Muscle of arm (tissue), 12 donors: ENCODE data around the gene CLTCL1. TPM values are rescaled to one million over a fixed set of nuclear protein-coding genes. Genes with fewer than 3 reads are reported as not detected.
A peak's percentile ranks its signal among the peaks of the same experiment; 100 is the strongest.

ENCODE experiments used
- DNase-seq: peaks from one replicate; pipeline ENCODE4 v3.0.0-alpha.2; 2013
- polyA plus RNA-seq, 12 donors: library from polyadenylated mRNA; unstranded; fragments of 120-200 nt; gene quantifications; one replicate each; pipeline ENCODE4 v1.2.1, GENCODE V29; 2013; ENCODE audit not compliant: insufficient read length in 12 of 12

The CLTCL1 gene
- polyA plus RNA-seq, 12 donors, result 4.2 to 34.6 (median 21.4) TPM; not detected in 1

DNA sequence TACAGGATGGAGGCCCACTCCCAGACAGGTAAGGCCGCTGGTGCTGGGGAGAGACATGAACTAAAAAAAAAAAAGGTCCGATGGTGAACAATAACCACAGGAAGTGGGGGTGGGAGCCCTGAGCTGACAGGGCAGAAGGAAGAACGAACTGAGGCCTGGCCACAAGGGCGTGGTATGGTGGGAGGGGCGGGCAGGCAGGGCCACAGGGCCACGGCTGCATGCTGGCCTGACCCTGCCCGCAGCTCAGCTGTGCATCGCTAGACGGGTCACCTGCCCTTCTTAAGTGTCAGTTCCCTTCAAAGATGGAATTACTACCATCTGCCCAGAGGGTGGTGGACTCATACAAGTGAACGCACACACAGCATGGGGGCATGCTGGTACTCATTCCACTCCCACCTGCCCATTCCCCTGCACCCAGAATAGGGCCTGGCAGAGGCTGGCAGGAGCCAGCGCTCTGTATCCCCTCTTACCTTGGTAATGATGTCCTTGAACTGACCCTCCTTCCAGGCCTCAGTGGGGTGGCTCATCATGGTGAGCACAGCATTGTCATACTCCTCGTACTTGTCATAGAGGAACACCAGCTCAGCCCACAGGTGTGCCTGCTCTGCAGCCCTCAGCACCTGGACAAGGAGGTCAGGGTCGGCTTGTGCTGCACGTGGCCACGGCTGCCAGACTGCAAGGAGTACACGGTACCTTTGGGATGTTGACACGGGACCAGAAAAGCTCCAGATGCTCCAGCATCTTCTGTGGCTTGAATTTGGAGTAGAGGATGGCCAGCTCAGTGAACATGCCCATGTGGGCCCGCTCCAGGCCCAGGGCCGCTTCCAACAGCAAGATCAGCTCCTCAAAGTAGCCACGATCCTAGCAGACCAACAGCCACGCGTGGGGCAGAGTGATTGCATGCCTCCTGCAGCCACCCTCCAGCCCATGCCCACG lies 95.5 kb downstream of the CLTCL1 start:
- DNase-seq, result no peak

DNA sequence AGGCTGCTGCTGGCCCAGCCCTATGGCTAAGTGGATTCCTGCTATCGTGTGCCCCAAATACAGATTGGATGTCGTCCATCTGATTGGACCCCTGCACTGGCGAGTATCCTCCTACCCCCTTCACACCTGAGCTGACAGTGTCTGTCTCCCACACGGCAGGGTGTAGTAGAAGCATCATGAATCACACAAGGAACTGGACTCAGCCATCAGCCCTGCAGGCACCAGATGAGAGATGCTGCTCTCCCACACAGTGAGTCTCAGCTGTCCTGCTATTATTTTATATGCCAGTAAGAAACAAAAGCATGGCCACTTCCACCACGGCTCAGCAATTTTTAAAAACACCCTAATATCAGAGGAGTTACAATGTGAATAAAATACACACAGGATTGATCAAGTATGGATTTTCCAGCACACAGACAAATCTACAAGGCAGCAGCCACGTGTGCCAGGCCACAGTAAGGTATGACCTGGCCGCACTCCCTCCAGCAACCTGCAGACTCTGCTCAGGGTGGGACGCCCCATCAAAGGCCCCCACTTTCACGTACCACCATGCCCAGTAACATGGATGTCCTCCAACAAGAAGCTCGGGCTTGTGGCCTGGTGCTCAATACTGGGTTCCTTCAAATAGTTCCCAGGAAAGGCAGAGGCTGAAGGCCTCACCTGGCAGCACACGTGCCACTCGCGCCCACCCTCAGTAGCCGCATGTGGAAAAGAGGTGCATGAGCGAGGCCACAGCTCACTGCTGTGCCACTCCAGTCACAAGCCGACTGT lies 96.6 kb downstream of the CLTCL1 start:
- DNase-seq, result no peak

GRCh38 chr22:19193879-19194278 lies 97.6 kb downstream of the CLTCL1 start:
- DNase-seq, result no peak

DNA sequence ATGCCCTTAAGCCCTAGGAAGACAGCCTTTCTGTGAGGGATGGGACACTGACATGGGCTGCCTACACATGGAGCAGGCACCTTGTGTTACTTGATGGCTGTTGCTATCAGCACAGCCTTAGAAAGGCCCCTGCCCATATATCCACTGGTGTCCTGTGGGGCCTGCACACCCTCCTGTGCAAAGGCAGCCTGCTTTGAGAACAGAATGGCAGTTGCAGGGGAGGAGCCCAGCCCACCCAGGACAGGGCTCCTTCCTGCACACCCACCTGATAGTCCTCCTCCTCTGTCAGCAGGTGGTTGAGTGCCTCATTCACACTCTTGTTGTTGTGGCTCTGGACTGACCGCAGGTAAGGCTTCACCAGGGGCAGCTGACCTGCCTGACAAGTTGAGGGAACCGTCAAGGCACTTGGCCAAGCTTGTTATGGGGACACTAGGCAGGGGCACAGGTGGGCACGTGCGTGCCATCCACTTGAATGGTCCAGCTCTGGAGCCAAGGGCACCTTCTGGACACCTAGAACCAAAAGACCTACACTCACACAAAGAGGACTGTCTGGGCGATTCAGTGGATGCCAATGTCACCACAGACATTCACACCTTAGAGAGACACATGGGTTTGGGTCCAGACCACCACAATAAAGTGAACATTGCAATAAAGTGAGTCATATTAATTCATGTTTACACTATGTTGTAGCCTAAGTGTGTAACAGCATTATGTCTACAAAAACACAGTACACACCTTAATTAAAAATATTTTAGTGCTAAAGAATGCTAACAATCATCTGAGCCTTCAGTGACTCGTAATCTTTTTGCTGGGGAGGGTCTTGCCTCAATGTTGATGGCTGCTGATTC lies 103.6 kb downstream of the CLTCL1 start:
- no peak for DNase-seq

DNA sequence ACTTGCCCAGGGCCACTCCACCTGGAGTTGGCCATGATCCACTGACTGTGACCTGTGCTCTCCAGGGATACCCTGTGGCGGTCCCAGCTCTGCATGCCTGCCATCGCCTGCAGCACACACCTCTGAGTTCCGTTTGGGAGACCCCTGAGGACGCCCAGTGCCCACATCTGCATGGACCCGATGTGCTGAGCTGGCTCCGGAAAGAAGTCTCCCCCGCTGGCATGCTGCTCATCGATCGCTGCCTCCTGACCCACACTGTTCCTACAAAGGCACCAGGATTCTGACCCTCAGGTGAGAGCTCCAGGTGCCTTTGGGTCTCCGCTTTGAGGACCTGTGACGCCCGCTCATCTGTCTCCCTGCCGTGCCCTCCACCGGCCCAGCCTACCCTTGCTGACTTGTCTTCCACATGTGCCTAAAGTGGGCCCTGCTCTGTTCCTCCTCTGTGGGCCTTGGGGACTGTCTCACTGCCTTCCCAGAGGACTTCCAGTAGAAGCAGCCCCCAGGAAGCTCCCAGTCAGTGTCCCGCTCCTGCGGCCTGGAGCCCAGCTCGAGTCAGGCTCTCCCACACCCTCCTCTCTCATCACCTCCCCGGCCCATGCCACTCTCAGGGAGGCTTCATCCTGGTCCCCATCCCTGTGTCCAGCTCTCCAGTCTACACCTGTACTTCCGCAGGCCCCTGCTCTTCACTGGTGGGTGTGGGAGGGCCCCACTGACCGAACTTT lies 107.1 kb downstream of the CLTCL1 start:
- DNase-seq, result no peak

DNA sequence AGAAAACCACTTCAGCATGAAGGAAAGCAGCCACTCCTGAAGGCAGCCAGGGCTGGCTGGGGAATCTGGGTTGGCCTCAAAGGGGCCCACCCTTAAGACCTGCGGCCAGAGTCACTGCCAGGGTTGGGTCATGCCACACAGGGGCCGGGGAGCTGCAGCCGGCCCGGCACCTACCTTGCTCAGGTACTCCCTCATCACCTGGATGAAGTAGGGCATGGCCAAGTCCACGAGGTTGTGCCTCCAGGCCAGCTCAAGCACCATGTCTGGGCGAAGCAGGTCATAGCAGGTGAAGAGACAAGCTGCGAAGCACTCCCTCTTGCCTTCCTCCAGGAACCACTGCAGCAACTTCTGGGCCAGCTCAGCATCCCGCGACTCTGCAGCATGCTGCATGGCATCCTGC lies 108.3 kb downstream of the CLTCL1 start:
- no peak for DNase-seq

- DNase-seq, result no peak
These were observed 108.9 kb downstream of the CLTCL1 start for GRCh38 chr22:19182472-19183157.

DNA sequence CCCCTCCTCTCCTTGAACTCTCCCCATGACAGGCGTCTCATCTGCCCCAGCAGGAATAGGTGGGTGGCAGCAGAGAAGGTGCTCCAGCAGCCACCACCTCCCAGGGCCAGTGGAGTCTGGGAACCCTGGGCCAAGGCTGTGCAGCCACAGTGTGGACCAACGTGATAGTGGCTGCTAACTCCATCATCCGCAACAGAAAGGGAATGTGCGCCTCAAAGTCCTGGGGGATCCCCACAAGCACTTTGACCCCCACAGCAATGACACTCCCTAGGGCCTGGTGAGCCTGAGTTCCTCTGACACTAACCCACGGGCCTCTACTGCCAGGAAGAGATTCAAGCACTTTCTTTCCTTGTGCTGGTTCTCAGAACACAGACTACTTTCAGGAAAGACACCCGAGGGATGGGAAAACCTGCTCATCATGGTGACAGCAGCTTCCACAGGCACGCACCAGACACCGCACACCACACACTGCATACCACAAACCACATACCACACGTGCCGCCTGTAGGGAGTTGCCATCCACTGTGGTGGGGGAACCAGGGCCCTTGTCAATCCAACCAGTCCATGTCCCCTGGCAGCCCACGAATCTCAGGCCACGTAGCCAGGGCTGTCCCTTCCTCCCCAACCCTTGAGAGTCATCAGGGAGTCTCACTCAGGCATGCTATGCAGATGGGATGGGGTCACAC lies 109.6 kb downstream of the CLTCL1 start:
- no peak for DNase-seq

DNA sequence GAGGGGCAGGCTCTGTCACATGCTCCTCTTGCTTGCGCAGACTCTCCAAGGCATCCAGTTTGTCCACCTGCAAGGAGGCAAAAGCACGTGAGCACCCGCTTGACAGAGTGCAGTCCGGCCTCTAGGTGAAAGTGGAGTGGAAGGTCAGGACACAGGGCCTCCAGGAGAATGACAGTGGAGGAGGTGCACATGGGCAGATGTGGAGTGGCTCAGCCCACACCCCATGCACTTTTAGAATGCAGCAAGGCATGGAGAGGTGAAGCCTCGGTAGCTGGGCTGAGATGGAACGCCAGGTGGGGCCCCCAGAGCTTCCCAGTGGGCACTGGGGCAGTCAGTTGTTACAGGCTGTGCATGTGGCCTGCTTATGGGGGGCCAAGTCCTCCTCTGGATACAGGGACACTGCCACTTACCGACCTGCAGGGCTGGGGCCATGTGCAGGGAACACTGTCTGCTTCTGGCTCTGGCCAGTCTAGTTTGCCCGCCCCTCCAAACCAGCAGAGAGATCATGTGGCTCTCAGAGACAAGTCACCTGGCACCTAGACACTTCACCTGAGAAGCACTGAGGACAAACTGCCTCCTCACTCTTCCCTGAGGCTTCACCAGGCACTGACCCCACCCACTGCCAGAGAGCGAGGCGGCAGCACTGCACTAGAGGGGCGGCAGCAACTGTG lies 110.6 kb downstream of the CLTCL1 start:
- DNase-seq, result no peak

GRCh38 chr22:19180234-19180633 lies 111.3 kb downstream of the CLTCL1 start:
- no peak for DNase-seq

GRCh38 chr22:19179497-19180048 lies 111.9 kb downstream of the CLTCL1 start:
- peak; percentile 73 for DNase-seq

DNA sequence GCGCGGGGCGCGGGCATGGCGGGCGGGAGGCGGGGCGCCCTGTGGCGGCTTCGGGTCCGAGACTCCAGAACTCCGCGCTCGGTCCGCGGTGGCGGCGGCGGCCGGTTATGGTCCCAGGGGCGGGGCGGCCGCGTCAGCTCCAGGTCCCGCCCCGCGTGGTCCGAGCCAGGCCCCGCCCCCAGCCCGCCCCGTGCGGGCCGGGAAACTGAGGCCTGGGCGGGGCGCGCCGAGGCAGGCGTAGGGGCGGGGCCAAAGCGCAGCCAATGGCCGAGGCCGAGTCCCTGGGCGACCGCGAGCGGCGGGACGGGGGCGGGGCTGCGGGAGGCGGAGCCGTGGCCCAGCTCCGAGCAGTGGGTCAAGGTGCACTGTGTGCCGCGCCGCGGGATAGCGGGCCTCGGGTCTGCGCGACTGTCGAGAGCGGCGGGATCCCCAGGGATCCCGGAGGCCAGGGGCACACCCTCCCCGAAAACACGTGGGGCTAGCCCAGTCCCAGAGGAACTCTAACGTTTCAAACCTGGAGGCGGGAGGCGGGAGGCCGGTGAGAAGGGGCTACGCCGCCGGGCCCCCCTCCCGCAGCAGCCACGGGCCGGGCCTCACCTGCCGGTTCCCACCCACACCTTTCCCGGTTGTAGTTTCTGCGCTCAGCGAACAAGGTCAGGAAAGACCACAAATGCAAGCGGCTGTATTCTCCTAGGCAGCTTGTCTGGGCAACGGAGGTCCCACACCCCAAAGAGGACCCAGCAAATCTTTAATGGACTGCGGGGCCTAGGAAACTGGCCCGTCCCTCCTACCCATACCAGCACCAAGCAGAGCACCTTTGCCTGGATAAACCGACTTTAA lies 112.6 kb downstream of the CLTCL1 start, which contains the start of gene SLC25A1:
SLC25A1 (minus strand) TSS at position 80 of the 840 bp plus-strand sequence; CDS start at position 17, 63 bp downstream.
- peak; percentile 79 for DNase-seq

DNA sequence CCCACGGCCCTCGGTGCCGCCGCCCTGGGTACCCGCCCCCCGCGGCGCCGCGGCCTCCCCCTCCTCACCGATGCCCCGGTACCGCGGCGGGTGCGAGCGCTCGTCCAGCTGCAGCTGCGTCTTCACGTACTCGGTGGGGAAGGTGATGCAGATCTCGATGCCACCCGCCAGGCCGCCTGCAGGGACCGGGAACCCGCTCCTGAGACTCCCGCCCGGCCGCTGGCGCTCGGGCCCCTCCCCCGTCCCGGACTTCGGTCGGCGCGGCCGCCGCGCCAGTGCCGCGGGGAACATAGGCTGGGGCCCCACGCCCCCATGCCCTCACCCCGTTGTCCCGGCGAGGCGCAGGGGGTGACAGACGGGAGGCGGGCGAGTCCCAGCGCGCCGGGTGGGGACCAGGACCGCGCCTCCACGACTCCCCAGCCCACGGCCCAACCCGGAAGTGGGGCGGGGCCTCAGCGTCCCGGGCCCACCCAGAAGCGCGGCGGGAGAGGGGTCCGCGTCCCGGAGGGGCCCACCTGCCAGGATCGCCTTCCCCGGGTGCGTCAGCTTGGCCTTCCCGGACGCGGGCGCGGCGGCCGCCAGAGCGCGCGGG lies 113.4 kb downstream of the CLTCL1 start:
- DNase-seq, result peak; percentile 38

DNA sequence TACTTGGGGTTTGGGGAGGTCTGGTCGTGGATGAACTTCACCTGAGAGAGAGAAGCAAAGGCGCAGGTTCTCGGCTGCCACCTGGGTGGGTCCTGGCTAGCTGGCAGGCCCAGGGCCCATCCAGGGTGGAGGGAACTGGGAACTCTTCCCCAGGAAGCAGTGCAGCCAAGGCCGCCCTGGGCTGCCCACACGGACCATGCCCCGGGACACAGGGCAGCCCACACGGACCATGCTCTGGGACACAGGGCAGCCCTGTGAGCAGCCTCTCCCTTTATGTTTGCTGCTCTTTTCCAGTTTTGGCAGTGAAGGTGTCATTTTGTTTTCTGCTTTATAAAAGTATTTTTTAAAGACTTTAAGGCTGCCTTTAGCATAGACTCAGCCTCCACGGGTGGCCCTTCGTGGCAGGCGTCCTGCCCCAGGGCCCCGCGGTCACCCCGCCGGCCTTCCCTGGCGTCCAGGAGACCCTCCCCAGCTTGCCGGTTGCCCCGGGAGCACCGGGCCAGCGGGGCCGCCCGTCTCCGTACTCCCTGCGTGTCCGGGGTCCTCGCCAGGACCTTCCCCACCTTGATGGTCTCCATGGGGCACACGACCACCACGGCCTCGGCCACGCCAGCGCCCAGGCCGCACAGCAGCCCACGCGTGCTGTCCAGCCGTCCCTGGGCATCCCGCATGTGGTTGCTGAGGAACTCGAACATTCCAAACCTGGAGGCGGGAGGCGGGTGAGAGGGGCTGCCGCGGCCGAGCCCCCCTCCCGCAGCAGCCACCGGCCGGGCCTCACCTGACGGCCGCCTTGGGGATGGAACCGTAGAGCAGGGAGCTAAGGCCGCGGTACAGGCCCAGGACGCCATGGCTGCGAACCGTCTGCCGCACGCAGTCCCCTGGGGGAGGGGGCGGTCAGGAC lies 114.1 kb downstream of the CLTCL1 start:
- no peak for DNase-seq

DNA sequence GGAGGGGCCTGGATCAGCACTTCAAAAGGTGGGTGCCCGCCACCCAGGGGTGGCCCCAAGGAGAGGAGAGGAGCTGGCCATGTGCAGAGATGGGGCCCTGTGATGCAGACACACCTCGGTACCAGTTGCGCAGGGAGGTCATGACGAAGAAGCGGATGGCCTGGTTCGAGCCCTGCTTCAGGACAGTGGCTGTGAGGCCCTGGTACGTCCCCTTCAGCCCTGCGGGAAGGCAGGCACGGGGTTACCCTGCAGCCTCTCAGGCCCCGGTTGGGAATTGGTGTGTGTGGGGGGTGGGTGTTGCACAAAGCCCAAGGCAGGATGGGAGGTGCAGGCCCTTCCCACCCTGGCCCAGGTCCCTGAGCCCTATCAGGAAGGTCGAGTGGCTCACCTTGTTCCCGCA lies 114.8 kb downstream of the CLTCL1 start:
- no peak for DNase-seq

GRCh38 chr22:19176175-19176643 lies 115.3 kb downstream of the CLTCL1 start:
- DNase-seq, result no peak
